8988T (cell line): ENCODE data around the gene PIN1.

Experiments
- DNase-seq: peaks from one replicate; pipeline ENCODE4 v3.0.0; 2011

The PIN1 gene

GRCh38 chr19:9891609-9892373 lies 56.7 kb downstream of the PIN1 start:
- DNase-seq, result no peak
